ENCODE data around the gene LCK.
"Not testable (repeated sequence)": the region's sequence is repeated elsewhere in the genome, so short reads cannot be mapped to it uniquely, and the experiment has no call there.

DNA sequence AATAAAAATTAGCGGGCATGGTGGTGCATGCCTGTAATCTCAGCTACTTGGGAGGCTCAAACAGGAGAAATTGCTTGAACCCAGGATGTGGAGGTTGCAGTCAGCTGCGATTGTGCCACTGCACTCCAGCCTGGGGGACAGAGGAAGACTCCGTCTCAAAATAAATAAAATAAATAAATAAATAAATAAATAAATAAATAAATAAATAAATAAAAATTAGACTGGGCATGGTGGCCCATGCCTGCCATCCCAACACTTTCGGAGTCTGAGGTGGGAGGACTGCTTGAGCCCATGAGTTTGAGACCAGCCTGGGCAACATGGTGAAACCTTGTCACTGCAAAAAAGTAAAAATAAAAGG, 12.2 kb downstream of the LCK start:
- TF ChIP-seq, protein P1, sequence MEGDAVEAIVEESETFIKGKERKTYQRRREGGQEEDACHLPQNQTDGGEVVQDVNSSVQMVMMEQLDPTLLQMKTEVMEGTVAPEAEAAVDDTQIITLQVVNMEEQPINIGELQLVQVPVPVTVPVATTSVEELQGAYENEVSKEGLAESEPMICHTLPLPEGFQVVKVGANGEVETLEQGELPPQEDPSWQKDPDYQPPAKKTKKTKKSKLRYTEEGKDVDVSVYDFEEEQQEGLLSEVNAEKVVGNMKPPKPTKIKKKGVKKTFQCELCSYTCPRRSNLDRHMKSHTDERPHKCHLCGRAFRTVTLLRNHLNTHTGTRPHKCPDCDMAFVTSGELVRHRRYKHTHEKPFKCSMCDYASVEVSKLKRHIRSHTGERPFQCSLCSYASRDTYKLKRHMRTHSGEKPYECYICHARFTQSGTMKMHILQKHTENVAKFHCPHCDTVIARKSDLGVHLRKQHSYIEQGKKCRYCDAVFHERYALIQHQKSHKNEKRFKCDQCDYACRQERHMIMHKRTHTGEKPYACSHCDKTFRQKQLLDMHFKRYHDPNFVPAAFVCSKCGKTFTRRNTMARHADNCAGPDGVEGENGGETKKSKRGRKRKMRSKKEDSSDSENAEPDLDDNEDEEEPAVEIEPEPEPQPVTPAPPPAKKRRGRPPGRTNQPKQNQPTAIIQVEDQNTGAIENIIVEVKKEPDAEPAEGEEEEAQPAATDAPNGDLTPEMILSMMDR (IDR thresholded peaks at IDR 0.05), result not testable (repeated sequence)
- not testable (repeated sequence) for TF ChIP-seq POLR2A, POLR2AphosphoS5 (IDR thresholded peaks at IDR 0.05)
